Activated CD8-positive, alpha-beta T cell treated with anti-CD3 and anti-CD28 coated beads, Interleukin-2, amount 10 ng/mL, durations not matched to agents 7 days and 5 days (primary cell): ENCODE data around the gene TTR. TPM values are rescaled to one million over a fixed set of nuclear protein-coding genes. Genes with fewer than 3 reads are reported as not detected.

Source experiments
- ATAC-seq: fragments of 150-1000 bp; cut with Tn5 transposase; one replicate; pipeline ENCODE4 v1.10.0; 2021; ENCODE audit warnings: moderate library complexity
- CTCF ChIA-PET: fragments of 350-600 bp; sonication (Branson Sonifier 250); formaldehyde crosslinking; loops from one replicate; lab custom pipeline; 2021; ENCODE audit warnings: antibody characterized with exemption; lab: Charles Lee
- POLR2A ChIA-PET: fragments of 350-600 bp; sonication (Branson Sonifier 250); formaldehyde crosslinking; loops from one replicate; lab custom pipeline; 2021; ENCODE audit warnings: antibody characterized with exemption; lab: Charles Lee
- DNase-seq: peaks from one replicate; pipeline ENCODE4 v3.0.0-alpha.2; 2020
- H3K27ac Mint-ChIP-seq: one replicate; pipeline ENCODE4 v1.8.0; 2021; ENCODE audit warnings: mild to moderate bottlenecking, mixed read lengths
- H3K27me3 Mint-ChIP-seq: one replicate; pipeline ENCODE4 v1.8.0; 2021; ENCODE audit warnings: low read depth, mixed read lengths
- H3K36me3 Mint-ChIP-seq: one replicate; pipeline ENCODE4 v1.8.0; 2021; ENCODE audit warnings: low read depth, mixed read lengths
- H3K4me1 Mint-ChIP-seq: one replicate; pipeline ENCODE4 v1.8.0; 2021; ENCODE audit warnings: low read depth, mixed read lengths
- H3K4me3 Mint-ChIP-seq: one replicate; pipeline ENCODE4 v1.8.0; 2021; ENCODE audit warnings: mild to moderate bottlenecking, mixed read lengths
- H3K9me3 Mint-ChIP-seq: one replicate; pipeline ENCODE4 v1.8.0; 2022; ENCODE audit warnings: mixed read lengths; ENCODE audit not compliant: insufficient read depth
- total RNA-seq, 2 experiments: library from RNA; stranded (reverse); gene quantifications; one replicate each; pipeline ENCODE4 v1.2.3, GENCODE V29; 2021

The TTR gene
- total RNA-seq, 2 experiments from 2014 or later = not detected

- Mint-ChIP-seq H3K36me3 (no peaks in the 10 kb centered on the region), H3K4me3 (no peak overlapping the region), H3K27me3 (peaks cover 2% of the 10 kb centered on the region), H3K9me3 (no peaks in the 10 kb centered on the region), H3K27ac (no peak overlapping the region), H3K4me1 (no peaks in the 10 kb centered on the region)
- ATAC-seq (no peak), DNase-seq (no peak)
- CTCF ChIA-PET = no interaction called here
- POLR2A ChIA-PET = no interaction called here
Observed at GRCh38 chr18:31565345-31565744, 26.3 kb upstream of the TTR start.

- no peak for DNase-seq
- Mint-ChIP-seq H3K4me3 (no peak overlapping the region), H3K4me1 (no peaks in the 10 kb centered on the region), H3K27ac (no peak overlapping the region), H3K9me3 (no peaks in the 10 kb centered on the region), H3K27me3 (peaks cover 2% of the 10 kb centered on the region), H3K36me3 (no peaks in the 10 kb centered on the region)
- ChIA-PET CTCF (no interaction called here), POLR2A (no interaction called here)
- ATAC-seq = no peak
Observed at GRCh38 chr18:31565782-31566512, 25.7 kb upstream of the TTR start.

- Mint-ChIP-seq H3K9me3 (no peaks in the 10 kb centered on the region), H3K4me3 (no peak overlapping the region), H3K27me3 (peaks cover 2% of the 10 kb centered on the region), H3K4me1 (no peaks in the 10 kb centered on the region), H3K36me3 (no peaks in the 10 kb centered on the region), H3K27ac (no peak overlapping the region)
- DNase-seq (no peak), ATAC-seq (no peak)
- CTCF ChIA-PET = no interaction called here
- POLR2A ChIA-PET = no interaction called here
Observed at GRCh38 chr18:31566576-31567306, 24.9 kb upstream of the TTR start.

GRCh38 chr18:31572368-31572767 lies 19.3 kb upstream of the TTR start:
- POLR2A ChIA-PET = no interaction called here
- CTCF ChIA-PET = no interaction called here
- Mint-ChIP-seq H3K27me3 (peaks cover 3% of the 10 kb centered on the region), H3K9me3 (no peaks in the 10 kb centered on the region), H3K27ac (no peak overlapping the region), H3K36me3 (no peaks in the 10 kb centered on the region), H3K4me3 (no peak overlapping the region), H3K4me1 (no peaks in the 10 kb centered on the region)
- no peak for ATAC-seq
- no peak for DNase-seq

- ATAC-seq (no peak), DNase-seq (no peak)
- H3K4me1 Mint-ChIP-seq = no peaks in the 10 kb centered on the region
- ChIA-PET CTCF (interaction anchor here (0.7 kb wide), 1 partner anchor 17 kb away, joined by 3 read pairs; no protein-coding TSS in a partner anchor), POLR2A (no interaction called here)
- H3K4me3 Mint-ChIP-seq = no peak overlapping the region
- H3K9me3 Mint-ChIP-seq = no peaks in the 10 kb centered on the region
- H3K27me3 Mint-ChIP-seq = peaks cover 3% of the 10 kb centered on the region
- H3K36me3 Mint-ChIP-seq = no peaks in the 10 kb centered on the region
- H3K27ac Mint-ChIP-seq = no peak overlapping the region
Observed at GRCh38 chr18:31573051-31573450, 18.6 kb upstream of the TTR start.

GRCh38 chr18:31574359-31574758 lies 17.3 kb upstream of the TTR start:
- Mint-ChIP-seq H3K36me3 (no peaks in the 10 kb centered on the region), H3K9me3 (no peaks in the 10 kb centered on the region), H3K27ac (no peak overlapping the region), H3K4me1 (no peaks in the 10 kb centered on the region), H3K4me3 (no peak overlapping the region), H3K27me3 (peaks cover 3% of the 10 kb centered on the region)
- DNase-seq (no peak), ATAC-seq (no peak)
- ChIA-PET CTCF (no interaction called here), POLR2A (no interaction called here)

GRCh38 chr18:31575515-31576257 lies 16.0 kb upstream of the TTR start:
- POLR2A ChIA-PET = no interaction called here
- Mint-ChIP-seq H3K4me3 (no peak overlapping the region), H3K27me3 (peaks cover 3% of the 10 kb centered on the region)

GRCh38 chr18:31576670-31577069 lies 15.0 kb upstream of the TTR start:
- ChIA-PET CTCF (no interaction called here), POLR2A (no interaction called here)
- Mint-ChIP-seq H3K27me3 (peaks cover 3% of the 10 kb centered on the region), H3K4me3 (no peak overlapping the region), H3K27ac (no peak overlapping the region), H3K9me3 (no peaks in the 10 kb centered on the region), H3K4me1 (no peaks in the 10 kb centered on the region), H3K36me3 (no peaks in the 10 kb centered on the region)
- DNase-seq = no peak
- no peak for ATAC-seq

More at GRCh38 chr18:31575515-31576257, 16.0 kb upstream of the TTR start:
- no peaks in the 10 kb centered on the region for H3K9me3 Mint-ChIP-seq
- H3K4me1 Mint-ChIP-seq = no peaks in the 10 kb centered on the region
- ATAC-seq = no peak
- CTCF ChIA-PET = no interaction called here
- no peaks in the 10 kb centered on the region for H3K36me3 Mint-ChIP-seq
- DNase-seq = no peak
- no peak overlapping the region for H3K27ac Mint-ChIP-seq

GRCh38 chr18:31577195-31577594 lies 14.5 kb upstream of the TTR start:
- ChIA-PET CTCF (no interaction called here), POLR2A (no interaction called here)
- Mint-ChIP-seq H3K27me3 (no peaks in the 10 kb centered on the region), H3K9me3 (no peaks in the 10 kb centered on the region), H3K36me3 (no peaks in the 10 kb centered on the region), H3K27ac (no peak overlapping the region), H3K4me1 (no peaks in the 10 kb centered on the region), H3K4me3 (no peak overlapping the region)
- ATAC-seq (no peak), DNase-seq (no peak)

GRCh38 chr18:31578126-31578525 lies 13.6 kb upstream of the TTR start:
- H3K27me3 Mint-ChIP-seq = no peaks in the 10 kb centered on the region
- H3K4me3 Mint-ChIP-seq = no peak overlapping the region
- H3K27ac Mint-ChIP-seq = no peak overlapping the region
- no peaks in the 10 kb centered on the region for H3K4me1 Mint-ChIP-seq
- H3K9me3 Mint-ChIP-seq = no peaks in the 10 kb centered on the region
- ChIA-PET POLR2A (no interaction called here), CTCF (no interaction called here)
- no peak for DNase-seq
- no peaks in the 10 kb centered on the region for H3K36me3 Mint-ChIP-seq
- ATAC-seq = no peak

- Mint-ChIP-seq H3K27ac (no peak overlapping the region), H3K36me3 (no peaks in the 10 kb centered on the region), H3K9me3 (no peaks in the 10 kb centered on the region), H3K4me1 (no peaks in the 10 kb centered on the region), H3K27me3 (no peaks in the 10 kb centered on the region), H3K4me3 (no peak overlapping the region)
- DNase-seq = no peak
- ATAC-seq = no peak
- ChIA-PET CTCF (interaction anchor here (1.0 kb wide), 1 partner anchor 24 kb away, joined by 3 read pairs; no protein-coding TSS in a partner anchor), POLR2A (no interaction called here)
Observed at GRCh38 chr18:31579375-31579774, 12.3 kb upstream of the TTR start.
